GM12872 (cell line): Measurements from ENCODE around the gene SIRT2.
A peak's percentile ranks its signal among the peaks of the same experiment; 100 is the strongest.

Experiments
- CTCF ChIP-seq: IDR thresholded peaks from 3 replicates; pipeline ENCODE4 v1.5.1; 2011; ENCODE audit warnings: low read depth, mild to moderate bottlenecking, low read length, moderate library complexity; ENCODE audit not compliant: insufficient read depth

SIRT2 gene

GRCh38 chr19:38939957-38940356 lies 40.5 kb upstream of the SIRT2 start:
- no peak for TF ChIP-seq CTCF

- TF ChIP-seq CTCF: no peak
Observed at GRCh38 chr19:38933544-38933943, 34.1 kb upstream of the SIRT2 start.

- peak; percentile 60 for TF ChIP-seq CTCF
Observed at GRCh38 chr19:38932425-38933179, 33.2 kb upstream of the SIRT2 start.

GRCh38 chr19:38931521-38931793 lies 32.0 kb upstream of the SIRT2 start:
- no peak for TF ChIP-seq CTCF

- no peak for TF ChIP-seq CTCF
Observed at GRCh38 chr19:38930776-38931520, 31.5 kb upstream of the SIRT2 start, which contains the start of gene MRPS12. Gene MRPS12, plus strand, starts transcription at chr19:38930944. Its CDS starts 351 bp downstream, at chr19:38931295.

GRCh38 chr19:38929929-38930775 lies 30.7 kb upstream of the SIRT2 start, which contains the start of gene SARS2:
Gene SARS2, minus strand, starts transcription at chr19:38930763. Its CDS starts 27 bp downstream, at chr19:38930736.
- peak; percentile 98 for TF ChIP-seq CTCF
